ENCODE data around the gene IKZF4.

DNA sequence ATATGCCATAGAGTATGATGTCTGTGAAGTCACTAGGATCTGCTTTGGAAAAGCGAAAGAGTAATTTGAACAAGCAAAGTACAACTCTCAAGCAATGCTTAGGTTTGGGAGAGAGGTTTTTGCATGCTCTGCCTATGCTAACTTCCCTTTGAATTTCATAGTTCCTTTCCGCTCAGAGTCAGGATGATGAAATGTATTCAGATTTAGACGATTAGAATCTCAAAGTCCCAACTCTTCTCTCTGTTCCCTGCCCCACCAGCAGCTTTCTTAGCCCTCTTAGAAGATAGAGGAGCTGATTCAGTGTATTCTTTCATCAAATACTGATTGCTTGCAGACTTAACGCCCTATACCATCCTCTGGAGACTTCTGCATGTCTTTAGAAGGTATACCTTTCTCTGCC, 35.5 kb upstream of the IKZF4 start:
- TF ChIP-seq, protein P1, sequence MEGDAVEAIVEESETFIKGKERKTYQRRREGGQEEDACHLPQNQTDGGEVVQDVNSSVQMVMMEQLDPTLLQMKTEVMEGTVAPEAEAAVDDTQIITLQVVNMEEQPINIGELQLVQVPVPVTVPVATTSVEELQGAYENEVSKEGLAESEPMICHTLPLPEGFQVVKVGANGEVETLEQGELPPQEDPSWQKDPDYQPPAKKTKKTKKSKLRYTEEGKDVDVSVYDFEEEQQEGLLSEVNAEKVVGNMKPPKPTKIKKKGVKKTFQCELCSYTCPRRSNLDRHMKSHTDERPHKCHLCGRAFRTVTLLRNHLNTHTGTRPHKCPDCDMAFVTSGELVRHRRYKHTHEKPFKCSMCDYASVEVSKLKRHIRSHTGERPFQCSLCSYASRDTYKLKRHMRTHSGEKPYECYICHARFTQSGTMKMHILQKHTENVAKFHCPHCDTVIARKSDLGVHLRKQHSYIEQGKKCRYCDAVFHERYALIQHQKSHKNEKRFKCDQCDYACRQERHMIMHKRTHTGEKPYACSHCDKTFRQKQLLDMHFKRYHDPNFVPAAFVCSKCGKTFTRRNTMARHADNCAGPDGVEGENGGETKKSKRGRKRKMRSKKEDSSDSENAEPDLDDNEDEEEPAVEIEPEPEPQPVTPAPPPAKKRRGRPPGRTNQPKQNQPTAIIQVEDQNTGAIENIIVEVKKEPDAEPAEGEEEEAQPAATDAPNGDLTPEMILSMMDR (IDR thresholded peaks at IDR 0.05; ENCODE audit: low read length) = no peak
- TF ChIP-seq EZH2 (IDR thresholded peaks at IDR 0.05; ENCODE audit: borderline replicate concordance, low read length) = no peak
